22Rv1 (cell line): ENCODE results near the gene NGDN.
"Not testable (repeated sequence)": the region's sequence is repeated elsewhere in the genome, so short reads cannot be mapped to it uniquely, and the experiment has no call there.

Source experiments
- CTCF ChIP-seq: fragments of 450-650 bp; IDR thresholded peaks from 2 replicates; pipeline ENCODE4 v1.5.1; 2017; ENCODE audit warnings: mild to moderate bottlenecking
- ZFX ChIP-seq: fragments of 450-650 bp; IDR thresholded peaks from 2 replicates; pipeline ENCODE4 v1.6.1; 2017; ENCODE audit warnings: antibody characterized with exemption, borderline replicate concordance

- not testable (repeated sequence) for TF ChIP-seq CTCF, ZFX
Observed at GRCh38 chr14:23456883-23457586, 12.5 kb upstream of the NGDN start.
